ENCODE results near the gene GNAL. TPM values are rescaled to one million over a fixed set of nuclear protein-coding genes. Genes with fewer than 3 reads are reported as not detected.

GNAL gene
- total RNA-seq, 4 donors from 2014 or later: 13.3 to 22.0 (median 19.9) TPM

DNA sequence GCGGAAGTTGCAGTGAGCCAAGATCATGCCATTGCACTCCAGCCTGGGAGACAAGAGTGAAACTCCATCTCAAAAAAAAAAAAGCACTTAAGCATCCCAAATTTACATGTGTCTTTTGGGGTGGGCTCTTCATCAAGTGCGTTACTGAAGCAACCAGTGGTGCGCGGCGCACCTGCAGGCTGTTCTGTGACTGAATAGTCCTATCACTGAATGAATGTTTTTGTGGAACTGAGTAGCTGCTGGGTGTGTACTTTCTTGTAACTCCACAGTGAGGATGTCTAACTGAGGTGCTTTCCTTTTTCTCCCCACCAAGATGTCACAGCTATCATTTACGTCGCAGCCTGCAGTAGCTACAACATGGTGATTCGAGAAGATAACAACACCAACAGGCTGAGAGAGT, 179.2 kb downstream of the GNAL start:
- intact Hi-C loops (cut with DNase I): no loop called here
- TF ChIP-seq, protein P1, sequence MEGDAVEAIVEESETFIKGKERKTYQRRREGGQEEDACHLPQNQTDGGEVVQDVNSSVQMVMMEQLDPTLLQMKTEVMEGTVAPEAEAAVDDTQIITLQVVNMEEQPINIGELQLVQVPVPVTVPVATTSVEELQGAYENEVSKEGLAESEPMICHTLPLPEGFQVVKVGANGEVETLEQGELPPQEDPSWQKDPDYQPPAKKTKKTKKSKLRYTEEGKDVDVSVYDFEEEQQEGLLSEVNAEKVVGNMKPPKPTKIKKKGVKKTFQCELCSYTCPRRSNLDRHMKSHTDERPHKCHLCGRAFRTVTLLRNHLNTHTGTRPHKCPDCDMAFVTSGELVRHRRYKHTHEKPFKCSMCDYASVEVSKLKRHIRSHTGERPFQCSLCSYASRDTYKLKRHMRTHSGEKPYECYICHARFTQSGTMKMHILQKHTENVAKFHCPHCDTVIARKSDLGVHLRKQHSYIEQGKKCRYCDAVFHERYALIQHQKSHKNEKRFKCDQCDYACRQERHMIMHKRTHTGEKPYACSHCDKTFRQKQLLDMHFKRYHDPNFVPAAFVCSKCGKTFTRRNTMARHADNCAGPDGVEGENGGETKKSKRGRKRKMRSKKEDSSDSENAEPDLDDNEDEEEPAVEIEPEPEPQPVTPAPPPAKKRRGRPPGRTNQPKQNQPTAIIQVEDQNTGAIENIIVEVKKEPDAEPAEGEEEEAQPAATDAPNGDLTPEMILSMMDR (IDR thresholded peaks at IDR 0.05): no peak
- TF ChIP-seq POLR2AphosphoS5 (IDR thresholded peaks at IDR 0.05) (no peak), EP300 (IDR thresholded peaks at IDR 0.05) (no peak), POLR2A (IDR thresholded peaks at IDR 0.05; ENCODE audit: low read depth) (no peak)
- 95% methylated on average over 8 of the region's 8 CpGs for WGBS

DNA sequence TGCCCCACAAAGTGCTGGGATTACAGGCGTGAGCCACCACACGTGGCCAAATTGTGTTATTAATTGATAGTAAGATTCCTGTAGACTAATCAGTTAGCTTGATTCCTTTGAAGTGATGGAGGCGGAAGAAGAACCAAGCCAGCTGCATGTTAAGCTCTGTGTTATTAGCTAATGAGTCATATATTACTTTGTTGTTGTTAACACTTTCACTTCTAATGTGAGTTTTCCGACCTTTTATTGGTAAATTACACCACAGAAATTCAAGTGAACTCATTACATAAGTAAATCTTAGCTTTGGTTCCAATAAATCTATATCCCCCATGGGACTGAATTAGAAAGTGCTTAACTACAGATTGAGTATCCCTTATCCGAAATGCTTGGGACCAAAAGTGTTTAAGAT, 182.4 kb downstream of the GNAL start:
- WGBS: 75% methylated on average over 5 of the region's 5 CpGs
- Histone ChIP-seq H3K4me1 (peaks cover 0 to 3% (median 0%) of the 10 kb centered on the region in 4 donors), H3K9me3 (no peaks in the 10 kb centered on the region), H3K27me3 (no peaks in the 10 kb centered on the region), H3K27ac (replicated peaks in 1 of 4) (no peak overlapping the region), H3K36me3 (peaks cover 0 to 54% (median 5%) of the 10 kb centered on the region in 4 donors), H3K4me3 (no peak overlapping the region)
- intact Hi-C loops (cut with DNase I): no loop called here
- TF ChIP-seq, protein P1 (IDR thresholded peaks at IDR 0.05): no peak
- TF ChIP-seq EP300 (IDR thresholded peaks at IDR 0.05): no peak
- no peak for TF ChIP-seq POLR2AphosphoS5 (IDR thresholded peaks at IDR 0.05)
- no peak for TF ChIP-seq POLR2A (IDR thresholded peaks at IDR 0.05; ENCODE audit: low read depth)
- no peak for DNase-seq (ENCODE audit: extremely low spot score)

More for the DNA sequence above, 179.2 kb downstream of the GNAL start:
- H3K36me3 ChIP-seq: peaks cover 0 to 27% (median 3%) of the 10 kb centered on the region in 4 donors
- H3K4me3 ChIP-seq: no peak overlapping the region
- H3K4me1 ChIP-seq: peaks cover 0 to 3% (median 0%) of the 10 kb centered on the region in 4 donors
- DNase-seq (ENCODE audit: extremely low spot score): no peak
- H3K27ac ChIP-seq (replicated peaks in 1 of 4): no peak overlapping the region
- H3K27me3 ChIP-seq: no peaks in the 10 kb centered on the region
- H3K9me3 ChIP-seq: no peaks in the 10 kb centered on the region

GRCh38 chr18:11872479-11873136, 183.5 kb downstream of the GNAL start:
- peaks cover 0 to 62% (median 6%) of the 10 kb centered on the region in 4 donors for H3K36me3 ChIP-seq
- WGBS: 79% methylated on average over 13 of the region's 13 CpGs
- intact Hi-C loops (cut with DNase I): no loop called here

DNA sequence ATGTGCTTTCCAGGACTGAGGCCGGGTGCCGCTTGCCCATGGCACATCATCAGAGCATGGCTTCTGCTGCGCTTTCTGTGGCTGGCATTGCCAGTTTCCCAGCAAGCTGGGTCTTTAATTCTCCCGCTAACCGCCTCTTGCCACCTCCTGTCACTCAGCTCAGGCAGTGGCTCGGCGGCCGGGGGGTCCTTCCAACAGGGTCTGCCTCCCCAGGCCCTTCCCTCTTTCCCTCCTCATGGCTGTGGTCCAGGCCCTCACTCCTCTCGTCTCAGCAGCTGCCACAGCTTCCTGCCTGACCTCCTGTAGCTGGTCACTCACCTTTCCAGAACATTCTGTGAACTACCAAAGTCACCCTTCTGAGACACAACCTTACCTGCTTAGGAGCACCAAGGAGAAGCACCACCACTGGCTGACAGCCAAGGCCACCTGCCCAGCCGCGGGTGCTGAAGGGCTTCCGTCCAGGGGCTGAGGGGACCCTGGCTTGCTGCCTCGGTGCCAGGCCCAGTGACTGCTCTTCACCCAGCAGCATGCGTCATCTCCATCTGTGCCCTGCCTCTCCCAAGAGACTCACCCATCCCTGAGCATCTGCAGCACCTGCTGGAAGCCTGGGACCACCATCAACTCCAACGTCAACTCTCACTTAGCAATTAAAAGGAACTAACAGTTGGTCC, 184.7 kb downstream of the GNAL start:
- 82% methylated on average over 10 of the region's 15 CpGs for WGBS

More at GRCh38 chr18:11872479-11873136, 183.5 kb downstream of the GNAL start:
- Histone ChIP-seq H3K27ac (replicated peaks in 1 of 4) (no peak overlapping the region), H3K4me1 (peaks cover 0 to 3% (median 0%) of the 10 kb centered on the region in 4 donors), H3K9me3 (no peaks in the 10 kb centered on the region), H3K4me3 (no peak overlapping the region), H3K27me3 (no peaks in the 10 kb centered on the region)
- TF ChIP-seq EP300 (IDR thresholded peaks at IDR 0.05): no peak
- TF ChIP-seq, protein P1 (IDR thresholded peaks at IDR 0.05): peak; percentile 11 to 42 (median 31)
- peak; percentile 37 for DNase-seq (ENCODE audit: extremely low spot score)

More for the DNA sequence above, 184.7 kb downstream of the GNAL start:
- DNase-seq (ENCODE audit: extremely low spot score): no peak
- no peaks in the 10 kb centered on the region for H3K9me3 ChIP-seq
- TF ChIP-seq EP300 (IDR thresholded peaks at IDR 0.05) (no peak), POLR2A (IDR thresholded peaks at IDR 0.05; ENCODE audit: low read depth) (no peak), POLR2AphosphoS5 (IDR thresholded peaks at IDR 0.05) (no peak)
- TF ChIP-seq, protein P1 (IDR thresholded peaks at IDR 0.05): no peak
- H3K4me3 ChIP-seq: no peak overlapping the region
- H3K4me1 ChIP-seq: peaks cover 0 to 3% (median 0%) of the 10 kb centered on the region in 4 donors
- intact Hi-C loops (cut with DNase I): no loop called here
- no peak overlapping the region for H3K27ac ChIP-seq (replicated peaks in 1 of 4)
- H3K36me3 ChIP-seq: peaks cover 0 to 69% (median 6%) of the 10 kb centered on the region in 4 donors
- H3K27me3 ChIP-seq: no peaks in the 10 kb centered on the region
